Lung (tissue), 16 donors: ENCODE data around the gene DTD1. TPM values are rescaled to one million over a fixed set of nuclear protein-coding genes. Genes with fewer than 3 reads are reported as not detected.

Experiments
- ATAC-seq: fragments of 200-7000 bp; cut with Tn5 transposase; one replicate; pipeline ENCODE4 v1.9.1; 2020; ENCODE audit warnings: moderate number of reproducible peaks; ENCODE audit not compliant: insufficient read depth, low FRiP score
- DNase-seq, 3 donors: peaks; one replicate each; pipeline ENCODE4 v3.0.0-alpha.2; 2013 to 2017
- H3K27ac ChIP-seq, 2 donors: one replicate each; pipeline ENCODE4 v1.5.1; 2013; ENCODE audit warnings: mild to moderate bottlenecking in 2 of 2, moderate library complexity in 2 of 2, control low read depth in 1 of 2, inconsistent platforms in 1 of 2, low read depth in 1 of 2, low read length in 1 of 2
- H3K27me3 ChIP-seq, 3 donors: one replicate each; pipeline ENCODE4 v1.5.1; 2013; ENCODE audit warnings: low read length in 2 of 3; ENCODE audit not compliant: control insufficient read depth in 3 of 3, insufficient read depth in 3 of 3
- H3K36me3 ChIP-seq, 4 donors: one replicate each; pipeline ENCODE4 v1.5.1; 2013; ENCODE audit warnings: low read length in 4 of 4, mild to moderate bottlenecking in 1 of 4, moderate library complexity in 1 of 4; ENCODE audit not compliant: control insufficient read depth in 4 of 4, insufficient read depth in 4 of 4
- H3K4me1 ChIP-seq, 5 donors: one replicate each; pipeline ENCODE4 v1.5.1; 2013; ENCODE audit warnings: low read length in 5 of 5, mild to moderate bottlenecking in 2 of 5, moderate library complexity in 1 of 5; ENCODE audit not compliant: control insufficient read depth in 5 of 5, insufficient read depth in 5 of 5
- H3K4me3 ChIP-seq: one replicate; pipeline ENCODE4 v1.5.1; 2013; ENCODE audit warnings: mild to moderate bottlenecking, control low read depth, moderate library complexity
- H3K9ac ChIP-seq, 2 donors: one replicate each; pipeline ENCODE4 v1.5.1; 2013; ENCODE audit warnings: low read length in 2 of 2, control low read depth in 1 of 2; ENCODE audit not compliant: insufficient read depth in 1 of 2
- H3K9me3 ChIP-seq, 4 donors: one replicate each; pipeline ENCODE4 v1.5.1; 2013; ENCODE audit warnings: low read length in 3 of 4, mild to moderate bottlenecking in 1 of 4, moderate library complexity in 1 of 4; ENCODE audit not compliant: control insufficient read depth in 4 of 4, insufficient read depth in 3 of 4
- CTCF ChIP-seq: IDR thresholded peaks from 2 replicates; pipeline ENCODE4 v1.5.1; 2012; ENCODE audit warnings: mild to moderate bottlenecking; ENCODE audit errors: control extremely low read depth, extremely low read depth
- WGBS, 2 donors: extraction: QIAGEN DNeasy Blood & Tissue Kit; methylation state at CpG; one replicate each; pipeline ENCODE4 v1.1.7; 2013; 5-methylcytosine and 5-hydroxymethylcytosine counted together
- long read RNA-seq, 5 donors: transcript quantifications; one replicate each; lab custom pipeline, GENCODE V29; 2026
- polyA plus RNA-seq, 2 donors: library from polyadenylated mRNA; stranded (reverse); fragments of 200-250 nt; gene quantifications; one replicate each; pipeline ENCODE4 v1.2.1, GENCODE V29; 2013
- total RNA-seq, 2 donors: library from RNA; depleted of rRNA in 1 of 2; stranded (reverse); fragments of >200 nt in 1 of 2; gene quantifications; one replicate each; pipeline ENCODE4 v1.2.1, GENCODE V29; 2014 to 2021
- donor health status: control.
- donor health status: control.
- donor health status: Bipolar disorder and iron deficiency.
- donor health status: healthy.
- donor health status: DM: yes; HTN: yes; CAD: no.

The DTD1 gene
- total RNA-seq (10 to 100 TPM; 22.6 to 39.2 TPM), polyA plus RNA-seq (10 to 100 TPM; 17.4 to 26.5 TPM)
- long read RNA-seq, donor 1, transcript DTD1-201 (6 exons, 1,387 nt) = major isoform, 17 of 39 reads
- long read RNA-seq, donor 1, partial matches to known transcripts = 21 of 39 reads
- long read RNA-seq, donor 1, other reads (novel, unspliced or antisense) = 0 of 39 reads
- long read RNA-seq, donor 2, transcript DTD1-201 (6 exons, 1,387 nt) = major isoform, 5 of 12 reads
- long read RNA-seq, donor 2, partial matches to known transcripts = 7 of 12 reads
- long read RNA-seq, donor 2, other reads (novel, unspliced or antisense) = 0 of 12 reads
- long read RNA-seq, donor 3, transcript DTD1-201 (6 exons, 1,387 nt) = major isoform, 13 of 13 reads
- long read RNA-seq, donor 3, partial matches to known transcripts = 0 of 13 reads
- long read RNA-seq, donor 3, other reads (novel, unspliced or antisense) = 0 of 13 reads
- long read RNA-seq, donor 4, transcript DTD1-201 (6 exons, 1,387 nt) = major isoform, 5 of 23 reads
- long read RNA-seq, donor 4, partial matches to known transcripts = 18 of 23 reads
- long read RNA-seq, donor 4, other reads (novel, unspliced or antisense) = 0 of 23 reads
- long read RNA-seq, donor 5, transcript DTD1-201 (6 exons, 1,387 nt) = major isoform, 19 of 43 reads
- long read RNA-seq, donor 5, partial matches to known transcripts = 23 of 43 reads
- long read RNA-seq, donor 5, other reads (novel, unspliced or antisense) = 0 of 43 reads

GRCh38 chr20:18587665-18588573 is at the start of gene DTD1:
DTD1 (plus strand) TSS chr20:18588054; CDS start chr20:18588073, 19 bp downstream.
- Histone ChIP-seq H3K27ac (peak within 1 kb of the TSS; percentile 48 to 84), H3K36me3 (no peaks in the 10 kb centered on the region), H3K27me3 (no peaks in the 10 kb centered on the region), H3K9ac (peak within 1 kb of the TSS; percentile 2 to 73), H3K4me1 (peaks cover 0 to 4% (median 0%) of the 10 kb centered on the region in 5 donors), H3K9me3 (no peaks in the 10 kb centered on the region), H3K4me3 (peak within 1 kb of the TSS; percentile 93)
- 0 to 1% methylated on average over 59 to 88 of the region's 88 CpGs for WGBS, 2 donors
- DNase-seq = peak; percentile 80 to 88 (median 82)
- peak; percentile 32 for TF ChIP-seq CTCF
- ATAC-seq = peak; percentile 98

GRCh38 chr20:18541741-18542140 is 46.1 kb upstream of the DTD1 start:
- H3K36me3 ChIP-seq = peaks cover 9 to 34% (median 28%) of the 10 kb centered on the region in 4 donors
- TF ChIP-seq CTCF = no peak
- no peak overlapping the region for H3K4me3 ChIP-seq
- H3K9ac ChIP-seq = no peak overlapping the region
- H3K4me1 ChIP-seq = no peaks in the 10 kb centered on the region
- H3K27me3 ChIP-seq = no peaks in the 10 kb centered on the region
- no peak overlapping the region for H3K27ac ChIP-seq
- DNase-seq (no peak), ATAC-seq (no peak)
- WGBS, 2 donors = 82 to 93% methylated on average over 5 of the region's 5 CpGs
- no peaks in the 10 kb centered on the region for H3K9me3 ChIP-seq

DNA sequence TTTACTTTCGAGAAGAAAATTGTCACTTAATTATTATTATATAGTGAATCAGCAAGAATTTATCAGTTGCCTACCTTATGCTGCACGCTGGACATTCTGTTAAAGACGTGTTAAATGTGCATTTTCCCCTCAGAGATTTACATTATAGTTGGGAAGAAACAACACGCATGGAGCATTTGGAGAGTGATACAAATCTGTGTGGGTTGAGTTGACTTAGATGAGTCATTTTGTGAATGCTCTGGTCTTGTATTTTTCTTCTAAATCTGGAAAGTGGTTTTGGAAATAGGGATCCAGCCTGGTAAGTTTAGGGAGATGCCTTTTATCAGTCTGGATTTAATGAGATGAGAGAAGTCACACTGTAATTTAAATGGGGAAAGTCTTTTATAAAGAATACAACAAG is 44.6 kb upstream of the DTD1 start:
- no peak for TF ChIP-seq CTCF
- 95 to 96% methylated on average over 4 of the region's 4 CpGs for WGBS, 2 donors
- no peak for ATAC-seq
- Histone ChIP-seq H3K9me3 (no peaks in the 10 kb centered on the region), H3K9ac (no peak overlapping the region), H3K36me3 (peaks cover 7 to 36% (median 34%) of the 10 kb centered on the region in 4 donors), H3K27me3 (no peaks in the 10 kb centered on the region), H3K4me3 (no peak overlapping the region), H3K27ac (no peak overlapping the region), H3K4me1 (no peaks in the 10 kb centered on the region)
- no peak for DNase-seq
